ENCODE measurements around the gene ACTG1.
A peak's percentile ranks its signal among the peaks of the same experiment; 100 is the strongest.

Gene ACTG1

DNA sequence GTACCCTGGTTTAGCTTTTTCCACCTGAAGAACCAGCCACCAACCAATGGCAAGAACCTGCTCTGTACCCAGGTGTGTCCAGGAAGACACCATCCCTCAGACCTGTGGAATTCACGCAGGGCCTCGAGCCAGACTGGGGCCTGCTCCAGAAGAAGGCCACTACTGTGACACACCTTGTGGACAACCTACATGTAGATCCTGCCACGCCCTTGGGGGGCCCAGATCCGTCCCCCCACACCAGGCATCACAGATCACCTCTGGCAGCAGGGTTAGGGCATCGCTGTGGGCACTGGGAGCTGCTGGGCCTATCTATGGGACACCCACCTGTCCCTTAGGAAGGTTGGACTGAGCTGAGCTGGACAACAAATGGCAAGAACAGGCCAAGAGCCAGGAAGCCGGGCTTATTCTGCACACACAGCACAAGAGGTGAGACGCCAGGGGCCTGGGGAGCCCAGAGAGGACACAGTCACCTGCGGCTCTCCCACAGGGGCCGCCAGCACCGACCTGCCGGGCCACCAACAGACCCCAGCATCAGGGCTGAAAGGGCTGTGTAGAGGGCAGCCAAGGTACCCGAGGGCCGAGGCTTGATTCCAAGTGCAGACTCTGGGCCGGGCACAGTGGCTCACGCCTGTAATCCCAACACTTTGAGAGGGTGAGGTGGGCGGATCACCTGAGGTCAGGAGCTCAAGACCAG, 31.8 kb upstream of the ACTG1 start:
- no peak for DNase-seq

DNA sequence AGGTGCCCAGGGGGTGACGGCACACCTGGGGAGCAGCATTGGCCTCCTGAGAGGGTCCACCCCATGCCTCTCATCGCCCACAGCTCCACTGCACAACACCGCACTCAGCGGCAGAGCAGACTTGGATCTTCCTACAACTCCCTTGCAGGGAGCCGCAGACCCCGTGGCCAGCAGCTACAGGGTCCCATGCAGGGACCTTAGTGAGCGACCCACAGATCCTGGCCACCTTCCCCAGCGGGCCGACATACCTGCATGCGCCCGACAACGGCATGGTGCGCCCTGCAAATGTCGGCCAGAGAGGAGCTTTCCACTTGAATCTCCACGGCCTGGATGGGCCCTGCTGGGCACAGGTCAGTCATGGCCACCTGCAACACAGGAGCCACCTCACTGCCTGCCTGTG, 31.2 kb upstream of the ACTG1 start:
- no peak for DNase-seq

DNA sequence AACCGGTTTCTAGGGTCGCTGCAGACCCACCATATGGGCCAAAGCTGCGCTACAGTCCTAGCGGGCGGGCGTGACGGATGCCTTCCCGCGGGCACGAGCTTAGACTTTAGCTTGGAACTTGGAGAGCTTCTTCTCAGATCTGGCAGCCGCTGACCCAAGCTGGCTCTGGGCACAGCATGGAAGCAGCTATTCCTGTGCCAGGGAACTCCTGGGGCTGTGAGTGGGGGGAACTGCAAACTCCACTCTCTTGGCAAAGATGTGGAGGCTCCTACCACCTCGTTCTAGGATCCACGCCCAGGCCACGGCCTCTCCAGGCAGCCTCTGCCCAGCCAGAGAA, 30.7 kb upstream of the ACTG1 start:
- no peak for DNase-seq

- no peak for DNase-seq
These were observed 30.1 kb upstream of the ACTG1 start for GRCh38 chr17:81542431-81543338.

GRCh38 chr17:81541123-81541522, 28.5 kb upstream of the ACTG1 start:
- DNase-seq = no peak

DNA sequence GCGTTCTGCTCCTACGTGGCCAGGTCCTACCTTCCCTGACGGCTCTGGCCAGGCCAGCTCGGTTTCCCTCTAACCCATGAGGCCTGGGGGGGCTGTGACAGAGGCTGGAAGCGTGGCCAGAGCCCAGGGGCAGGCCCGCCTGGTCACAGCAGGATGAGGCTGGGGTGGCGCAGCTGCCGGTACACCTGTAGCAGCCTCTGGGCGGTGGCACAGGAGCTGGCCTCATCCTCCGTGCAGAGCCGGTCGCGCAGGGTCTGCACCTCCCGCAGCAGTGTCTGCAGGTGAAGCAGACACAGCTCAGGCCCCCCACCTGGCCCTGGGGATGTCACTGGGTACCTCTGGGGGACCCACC, 28.1 kb upstream of the ACTG1 start:
- no peak for DNase-seq

GRCh38 chr17:81539961-81540675, 27.5 kb upstream of the ACTG1 start:
- DNase-seq = no peak

DNA sequence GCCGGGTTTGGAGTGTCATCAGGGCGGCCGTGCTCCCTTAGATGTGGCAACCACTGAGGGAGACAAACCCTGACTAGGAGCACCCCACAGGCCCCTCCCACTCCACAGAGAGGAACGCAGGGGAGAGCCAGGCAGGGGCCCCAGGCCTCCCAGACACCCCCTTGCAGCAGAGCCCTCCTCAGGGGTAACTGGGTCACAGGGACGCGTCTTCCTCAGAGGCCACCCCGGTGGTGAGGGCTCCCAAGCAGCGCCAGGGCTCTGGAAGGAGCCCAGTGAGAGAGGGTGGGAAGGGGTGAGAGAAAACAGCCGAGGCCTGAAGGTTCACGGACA, 26.9 kb upstream of the ACTG1 start:
- DNase-seq = no peak

GRCh38 chr17:81538651-81539570, 26.3 kb upstream of the ACTG1 start:
- no peak for DNase-seq

DNA sequence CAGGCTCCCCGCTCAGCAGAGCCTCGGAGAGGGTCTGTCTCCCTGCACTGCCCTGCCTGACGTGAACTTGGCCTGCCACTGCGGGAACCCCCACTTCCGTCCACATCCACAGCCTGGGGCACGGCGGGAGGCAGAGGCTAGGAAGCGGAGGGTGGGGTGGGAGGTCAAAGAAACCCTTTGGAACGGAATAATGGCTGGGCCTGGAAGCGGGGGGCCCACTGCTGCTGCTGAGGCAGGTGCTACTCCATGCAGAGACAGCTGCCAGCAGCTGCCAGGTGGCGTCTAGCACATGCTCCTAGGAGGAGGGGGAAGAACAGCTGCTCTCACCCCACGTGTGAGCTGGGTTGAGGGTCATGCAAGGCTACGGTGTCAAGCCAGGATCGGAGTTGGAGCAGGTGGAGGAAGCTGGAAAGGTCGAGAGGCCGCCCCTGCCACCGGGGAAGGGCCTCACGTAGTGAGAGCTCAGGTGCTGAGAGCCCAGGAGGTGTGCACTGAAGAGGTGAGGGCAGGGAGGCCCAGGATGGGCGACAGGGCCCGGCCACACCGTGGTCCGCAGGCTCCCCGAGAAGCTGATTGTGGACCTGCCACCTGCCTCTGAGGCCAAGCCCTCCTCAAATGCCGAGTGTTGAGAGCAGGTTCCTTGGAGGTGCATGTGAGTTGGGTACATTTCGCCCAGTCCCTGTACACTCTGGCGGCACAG, 25.4 kb upstream of the ACTG1 start:
- DNase-seq = peak; percentile 98

DNA sequence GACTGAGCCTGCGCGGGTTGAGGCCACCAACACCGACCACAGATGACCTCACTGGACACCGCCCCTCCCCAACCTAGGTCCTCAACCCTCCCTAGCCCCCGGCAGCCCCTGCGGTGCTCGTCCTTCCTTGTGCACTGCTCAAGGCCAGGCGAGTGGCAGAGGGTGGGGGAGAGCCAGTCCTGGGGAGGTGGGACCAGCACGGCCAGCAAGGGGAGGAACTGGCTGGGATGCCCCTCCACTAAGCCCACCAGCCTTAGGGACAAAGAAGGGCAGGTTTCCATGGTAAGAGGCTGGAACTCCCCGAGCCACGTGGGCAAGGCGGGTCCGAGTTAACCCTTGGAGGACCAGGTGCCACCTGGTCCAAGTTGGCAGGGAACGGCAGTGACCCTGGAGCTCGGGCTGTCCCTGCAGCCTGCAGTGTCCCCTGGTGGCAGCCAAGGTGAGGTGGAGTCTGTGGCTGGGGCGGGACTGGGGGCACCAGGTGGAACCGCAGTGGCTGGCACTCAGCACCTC, 24.8 kb upstream of the ACTG1 start:
- no peak for DNase-seq

- DNase-seq = no peak
These were observed 24.0 kb upstream of the ACTG1 start for GRCh38 chr17:81536299-81537290.

- no peak for DNase-seq
These were observed 23.1 kb upstream of the ACTG1 start for GRCh38 chr17:81535480-81536298.

GRCh38 chr17:81535007-81535328, 22.4 kb upstream of the ACTG1 start:
- DNase-seq = no peak

DNA sequence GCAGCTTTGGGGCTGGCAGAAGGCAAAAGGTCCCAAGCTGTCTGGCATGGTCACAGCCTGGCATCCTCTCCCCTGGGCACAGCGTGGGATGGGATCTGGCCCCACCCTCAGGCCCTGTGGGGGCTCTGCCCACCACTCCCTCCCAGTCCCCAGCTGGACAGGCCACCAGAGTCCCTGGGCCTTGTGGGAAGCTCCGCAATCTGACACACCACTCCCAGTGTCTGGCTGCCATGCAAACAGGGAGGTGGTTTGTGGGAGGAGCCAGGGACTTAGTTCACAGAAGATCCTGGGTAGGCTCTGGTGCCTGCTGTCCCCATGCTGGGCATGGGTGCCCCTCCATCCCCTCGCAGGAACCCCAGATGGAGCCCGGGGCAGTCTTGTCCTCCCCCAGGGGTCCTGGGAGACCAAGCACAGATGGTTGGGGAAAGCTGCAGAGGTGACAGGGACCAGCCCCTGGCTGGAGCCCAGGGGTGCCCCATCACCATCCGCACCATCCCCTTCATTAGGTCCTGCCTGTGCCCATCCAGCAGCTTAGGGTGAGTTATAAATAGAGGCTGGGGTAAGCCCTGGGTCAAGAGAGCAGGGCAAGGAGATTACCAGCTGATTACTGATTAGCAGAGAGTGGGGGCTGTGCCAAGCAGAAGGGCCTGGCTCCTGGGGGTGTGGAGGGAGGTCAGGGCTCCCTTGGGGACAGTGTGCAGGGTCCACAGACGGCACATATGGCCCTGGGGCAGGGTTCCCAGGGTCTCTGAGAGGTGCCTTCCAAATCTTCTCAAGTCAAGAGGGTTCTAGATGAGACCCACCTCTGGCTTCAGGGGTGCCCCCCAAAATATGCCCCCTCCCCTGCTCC, 21.8 kb upstream of the ACTG1 start:
- DNase-seq = no peak

DNA sequence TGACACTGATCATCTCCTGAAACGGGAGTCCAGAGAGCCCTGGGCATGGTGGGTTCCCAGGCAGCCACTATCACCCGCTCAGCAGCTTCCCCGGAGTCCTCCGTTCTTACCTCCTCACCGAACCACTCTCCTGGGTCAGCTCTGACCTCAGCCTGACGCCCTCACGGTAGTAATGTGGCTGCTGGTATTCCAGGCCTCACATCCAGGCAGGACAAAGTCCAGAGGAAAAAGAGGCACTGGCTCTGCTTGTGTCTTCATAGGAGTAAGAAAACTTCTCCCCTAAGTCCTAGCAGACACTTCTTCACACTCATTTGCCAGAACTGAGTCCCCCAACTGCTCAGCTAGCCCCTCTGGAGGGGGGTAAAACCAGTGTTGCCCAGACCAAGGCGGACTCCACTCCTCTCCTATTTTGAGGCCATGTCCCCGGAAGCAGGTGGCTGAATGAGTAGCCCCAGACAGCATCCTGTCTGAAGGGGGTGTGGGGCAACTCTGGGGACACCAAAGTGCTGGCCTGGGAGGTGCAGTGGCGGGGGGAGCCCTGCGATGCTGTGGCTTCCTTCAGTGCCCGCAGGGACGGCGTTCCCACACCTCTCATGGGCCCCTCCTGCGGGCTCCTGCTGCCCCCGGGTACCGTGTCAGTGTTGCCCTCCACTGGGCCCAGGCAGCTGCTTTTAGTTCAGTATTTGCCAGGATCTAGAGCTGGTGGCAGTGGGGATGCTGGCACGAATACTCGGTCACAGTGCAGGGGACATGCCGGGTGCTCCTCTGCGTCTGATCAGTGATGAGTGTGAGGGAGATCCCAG, 20.9 kb upstream of the ACTG1 start:
- no peak for DNase-seq

- DNase-seq = no peak
These were observed 20.1 kb upstream of the ACTG1 start for GRCh38 chr17:81532490-81533287.

Data from NCI-H2171 treated with DMSO at 0.1 percent for 48 hours (cell line).